Mucosa of stomach (tissue), 1 donor: ENCODE data around the gene C1orf116.

Experiments used
- H3K27me3 ChIP-seq: one replicate; pipeline ENCODE4 v1.7.0; 2013; ENCODE audit warnings: mild to moderate bottlenecking, low read length; ENCODE audit not compliant: control insufficient read depth, insufficient read depth
- H3K36me3 ChIP-seq: one replicate; pipeline ENCODE4 v1.7.0; 2013; ENCODE audit warnings: low read length; ENCODE audit not compliant: control insufficient read depth, insufficient read depth
- H3K4me1 ChIP-seq: one replicate; pipeline ENCODE4 v1.7.0; 2013; ENCODE audit warnings: mild to moderate bottlenecking, low read length; ENCODE audit not compliant: control insufficient read depth, insufficient read depth
- H3K4me3 ChIP-seq: one replicate; pipeline ENCODE4 v1.7.0; 2013; ENCODE audit warnings: low read length
- H3K9ac ChIP-seq: one replicate; pipeline ENCODE4 v1.7.0; 2013; ENCODE audit warnings: mild to moderate bottlenecking, low read length, moderate library complexity
- H3K9me3 ChIP-seq: one replicate; pipeline ENCODE4 v1.7.0; 2013; ENCODE audit warnings: mild to moderate bottlenecking, low read length, moderate library complexity; ENCODE audit not compliant: control insufficient read depth
- donor health status: Pancreatic carcinoma.

C1orf116 gene

DNA sequence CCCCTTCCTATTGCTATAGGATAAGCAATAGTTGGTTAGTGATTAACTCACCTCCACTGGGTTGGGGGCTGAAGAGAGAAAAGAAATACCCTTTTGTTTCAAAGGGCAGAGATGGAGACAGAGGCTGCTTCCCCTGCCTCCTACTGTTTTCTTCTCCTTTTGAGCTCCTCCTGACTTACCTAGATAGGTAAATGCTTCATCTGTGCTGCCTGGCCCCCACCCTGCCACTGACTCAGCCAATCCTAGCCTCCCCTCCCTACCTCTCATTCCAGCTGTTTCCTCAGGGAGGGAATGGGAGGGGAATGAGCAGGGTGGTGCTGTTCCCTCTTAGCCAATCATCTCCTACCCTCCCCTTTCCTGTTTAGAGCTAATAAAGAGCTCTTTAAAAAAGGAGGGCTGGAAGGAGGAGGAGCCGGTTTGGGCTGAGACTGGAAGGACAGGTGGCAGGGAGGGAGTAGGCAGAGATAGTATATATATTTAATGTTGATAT, at the start of gene C1orf116:
C1orf116 (minus strand) TSS at position 229 of the 490 bp plus-strand sequence. CDS start 5,158 bp downstream, outside the sequence.
- Histone ChIP-seq H3K36me3 (peaks cover 9% of the 10 kb centered on the region), H3K27me3 (no peaks in the 10 kb centered on the region), H3K4me1 (peaks cover 35% of the 10 kb centered on the region), H3K4me3 (peak within 1 kb of the TSS; percentile 64), H3K9ac (peak within 1 kb of the TSS; percentile 96), H3K9me3 (no peaks in the 10 kb centered on the region)

DNA sequence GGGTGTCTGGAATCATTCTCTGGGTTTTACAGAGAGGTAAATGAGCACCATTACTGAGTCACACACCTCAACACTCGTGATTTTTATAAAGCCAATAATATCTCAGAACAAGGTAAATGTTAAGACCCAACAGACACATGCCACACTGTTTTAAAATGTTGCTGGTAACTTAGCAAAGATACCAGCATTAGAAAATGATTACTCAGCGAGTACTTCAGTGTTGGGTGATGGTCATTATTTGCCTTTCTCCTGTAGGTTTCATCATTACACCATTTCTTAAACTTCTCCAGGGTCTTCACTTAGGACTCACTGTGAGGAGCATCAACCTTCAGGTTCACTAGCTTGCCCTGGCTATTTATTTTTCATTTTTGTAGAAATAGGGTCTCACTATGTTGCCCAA, 49.2 kb upstream of the C1orf116 start:
- H3K36me3 ChIP-seq, result no peaks in the 10 kb centered on the region
- H3K4me3 ChIP-seq, result no peak overlapping the region
- H3K27me3 ChIP-seq, result no peaks in the 10 kb centered on the region
- peaks cover 21% of the 10 kb centered on the region for H3K4me1 ChIP-seq
- H3K9me3 ChIP-seq, result no peaks in the 10 kb centered on the region
- H3K9ac ChIP-seq, result no peak overlapping the region

DNA sequence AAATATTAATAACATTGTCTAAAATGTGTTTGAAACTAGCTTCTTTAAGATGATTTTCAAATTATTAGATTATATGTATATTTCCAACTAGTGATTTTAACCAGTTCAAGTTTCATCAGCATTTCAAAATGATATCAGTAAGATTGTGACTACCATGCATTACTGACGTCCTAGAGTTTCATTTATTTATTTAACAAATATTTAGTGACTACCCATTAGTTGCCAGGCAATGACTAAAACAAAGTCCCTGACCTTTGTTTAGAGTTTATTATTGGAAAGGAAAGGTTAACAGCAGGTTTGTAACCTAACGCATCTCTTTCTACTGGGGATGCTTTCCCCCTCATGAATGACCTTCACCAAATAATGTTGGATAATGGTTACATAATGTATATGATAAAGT, 48.5 kb upstream of the C1orf116 start:
- H3K9me3 ChIP-seq, result no peaks in the 10 kb centered on the region
- peaks cover 21% of the 10 kb centered on the region for H3K4me1 ChIP-seq
- H3K4me3 ChIP-seq, result no peak overlapping the region
- H3K27me3 ChIP-seq, result no peaks in the 10 kb centered on the region
- H3K36me3 ChIP-seq, result no peaks in the 10 kb centered on the region
- H3K9ac ChIP-seq, result no peak overlapping the region

DNA sequence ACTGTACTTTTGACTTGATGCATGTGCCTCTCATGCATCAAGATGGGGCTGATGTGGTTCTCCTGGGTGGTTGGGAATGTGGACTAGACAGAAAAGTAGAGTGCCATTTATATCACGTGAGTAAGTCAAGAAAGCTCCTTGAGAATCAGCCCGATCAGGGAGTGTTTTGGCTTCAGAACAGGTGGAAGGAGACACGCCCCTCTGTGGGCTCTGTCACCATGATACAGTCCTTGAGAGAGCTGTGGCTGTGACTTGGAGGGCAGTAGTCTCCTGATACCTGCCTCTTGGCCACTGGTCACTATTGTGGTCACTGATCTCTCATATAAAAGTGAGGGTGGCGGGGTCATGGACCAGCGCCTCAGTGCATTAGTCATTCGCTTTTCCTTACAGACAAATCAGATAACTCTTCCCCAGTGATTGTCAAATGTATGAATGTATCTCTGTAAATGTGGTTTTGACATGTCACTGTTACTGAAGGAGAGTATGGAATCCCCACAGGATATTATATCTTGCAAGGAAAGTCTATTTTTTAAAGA, 47.2 kb upstream of the C1orf116 start:
- H3K36me3 ChIP-seq, result no peaks in the 10 kb centered on the region
- H3K27me3 ChIP-seq, result no peaks in the 10 kb centered on the region
- H3K9me3 ChIP-seq, result no peaks in the 10 kb centered on the region
- peaks cover 21% of the 10 kb centered on the region for H3K4me1 ChIP-seq
- H3K4me3 ChIP-seq, result no peak overlapping the region
- no peak overlapping the region for H3K9ac ChIP-seq

DNA sequence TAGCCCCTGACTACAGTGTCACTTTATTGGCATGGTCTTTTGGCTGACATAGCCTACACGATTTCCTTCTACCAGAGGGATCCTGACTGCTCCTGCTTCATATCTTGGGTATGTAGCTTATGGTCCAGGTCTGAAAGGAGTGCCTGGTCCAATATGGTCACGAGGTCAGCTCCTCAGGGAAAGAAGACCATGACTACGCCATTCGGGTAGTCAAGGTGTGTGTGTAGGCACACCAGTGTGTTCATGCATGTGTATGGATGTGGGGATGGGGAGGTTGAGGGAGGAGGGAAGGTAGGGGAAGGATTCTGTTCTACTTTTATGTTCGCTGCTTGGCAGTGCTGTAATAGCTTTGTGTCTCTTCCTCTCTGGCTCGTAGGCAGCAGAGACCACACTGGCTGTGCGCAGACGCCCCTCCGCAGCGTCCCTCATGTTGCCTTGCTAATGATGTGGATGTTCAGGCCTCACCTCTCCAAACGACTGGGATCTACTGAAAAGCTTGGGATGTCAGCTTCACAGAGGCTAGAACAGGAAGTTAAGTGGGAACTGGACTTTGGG, 46.1 kb upstream of the C1orf116 start:
- no peak overlapping the region for H3K4me3 ChIP-seq
- no peaks in the 10 kb centered on the region for H3K9me3 ChIP-seq
- H3K4me1 ChIP-seq, result peaks cover 21% of the 10 kb centered on the region
- H3K36me3 ChIP-seq, result no peaks in the 10 kb centered on the region
- no peak overlapping the region for H3K9ac ChIP-seq
- H3K27me3 ChIP-seq, result no peaks in the 10 kb centered on the region

DNA sequence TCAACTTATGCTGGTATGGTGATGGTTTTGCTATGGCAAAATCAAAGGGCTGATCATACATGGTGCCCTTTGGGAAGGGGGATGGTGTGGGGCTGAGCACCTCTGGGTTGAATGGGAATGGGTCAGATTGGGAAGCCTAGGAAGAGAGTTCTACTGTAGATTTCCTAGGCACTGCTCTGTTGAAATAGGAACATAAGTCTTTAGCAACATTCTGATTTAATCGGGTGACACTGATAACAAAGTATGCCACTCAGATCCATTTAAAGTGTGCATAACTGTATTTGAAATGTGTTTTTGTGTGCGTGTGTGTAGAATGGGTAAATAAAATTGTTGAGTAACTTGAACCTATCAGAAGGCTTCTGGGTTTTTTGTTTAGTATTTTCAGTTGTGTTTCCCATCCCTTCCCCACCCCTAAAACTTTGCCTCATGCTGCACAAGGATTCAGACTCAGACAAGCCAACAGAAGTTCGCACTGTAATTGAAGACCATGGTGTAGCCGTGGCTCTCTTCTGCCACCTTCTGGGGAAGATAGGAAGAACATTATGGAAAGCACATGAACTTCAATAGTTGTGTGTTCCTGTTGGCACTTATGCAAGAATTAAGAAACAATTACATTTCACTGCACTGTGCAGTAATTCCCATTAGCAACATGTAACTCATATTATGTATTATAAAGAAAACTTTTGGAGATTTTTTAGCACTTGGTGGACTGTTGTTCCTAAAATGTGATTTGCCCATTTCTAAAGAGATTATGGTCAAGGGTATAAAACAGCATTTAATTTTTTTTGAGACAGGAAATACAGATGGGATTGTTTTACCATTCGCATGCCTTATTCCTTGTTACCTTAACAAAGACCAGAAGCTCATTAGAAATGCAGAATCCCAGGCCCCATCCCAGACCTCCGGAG, 45.2 kb upstream of the C1orf116 start:
- Histone ChIP-seq H3K4me3 (no peak overlapping the region), H3K9me3 (no peaks in the 10 kb centered on the region), H3K4me1 (peaks cover 21% of the 10 kb centered on the region), H3K27me3 (no peaks in the 10 kb centered on the region), H3K36me3 (no peaks in the 10 kb centered on the region), H3K9ac (no peak overlapping the region)

DNA sequence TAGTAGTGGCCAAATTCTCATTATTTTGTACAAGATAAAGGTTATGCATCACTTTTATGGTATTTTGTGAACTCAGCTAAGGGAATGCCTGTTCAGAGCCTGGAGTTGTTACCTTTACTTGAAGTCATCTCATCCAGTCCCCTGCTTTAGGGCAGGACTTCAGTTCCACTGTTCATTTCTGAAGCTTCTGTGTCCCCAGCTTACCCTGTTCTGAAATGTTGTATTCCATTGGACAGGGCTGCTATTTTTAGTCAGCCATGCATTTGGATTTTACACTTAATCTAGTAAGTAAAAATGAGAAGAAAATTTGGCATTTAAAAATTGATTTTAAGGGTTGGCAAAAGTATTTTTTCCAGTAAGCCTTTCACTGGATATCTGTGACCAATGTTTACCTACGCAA, 44.5 kb upstream of the C1orf116 start:
- Histone ChIP-seq H3K4me1 (peaks cover 21% of the 10 kb centered on the region), H3K4me3 (no peak overlapping the region), H3K9ac (no peak overlapping the region), H3K27me3 (no peaks in the 10 kb centered on the region), H3K9me3 (no peaks in the 10 kb centered on the region), H3K36me3 (no peaks in the 10 kb centered on the region)

DNA sequence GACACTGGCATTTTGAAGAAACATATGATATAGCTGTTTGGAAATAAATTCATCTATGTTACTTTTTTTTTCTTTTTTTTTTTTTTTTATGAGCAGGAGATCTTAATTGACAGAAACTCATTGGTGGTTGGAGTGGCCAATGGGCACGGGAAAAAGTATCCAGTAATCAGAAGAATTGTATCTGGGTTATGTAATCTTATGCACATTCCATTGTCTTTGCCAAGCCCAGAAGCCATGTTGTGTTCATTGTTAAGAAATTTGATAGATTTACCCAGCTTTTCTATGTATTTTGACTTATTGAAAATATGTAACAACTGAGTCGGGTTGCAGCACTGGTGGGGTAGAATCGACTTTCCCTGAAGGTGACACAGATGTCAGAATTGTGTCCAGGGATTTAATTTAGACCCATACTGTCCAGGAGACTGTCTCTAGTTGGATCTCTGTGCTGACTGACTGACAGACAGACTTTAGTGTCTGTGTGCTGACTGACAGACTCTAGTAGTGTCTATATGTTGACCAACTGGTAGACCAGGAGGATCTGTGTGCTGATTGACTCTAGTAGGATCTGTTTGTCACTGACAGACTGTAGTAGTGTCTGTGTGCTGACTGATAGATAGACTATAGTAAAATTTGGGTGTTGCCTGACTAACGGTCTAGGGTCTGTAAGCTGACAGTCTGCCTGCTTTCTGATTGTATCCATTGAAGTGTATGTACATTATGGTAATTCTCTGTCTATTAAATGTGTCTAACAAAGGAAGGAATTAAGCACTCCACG, 43.8 kb upstream of the C1orf116 start:
- H3K36me3 ChIP-seq, result no peaks in the 10 kb centered on the region
- H3K4me1 ChIP-seq, result peaks cover 18% of the 10 kb centered on the region
- no peaks in the 10 kb centered on the region for H3K9me3 ChIP-seq
- H3K9ac ChIP-seq, result no peak overlapping the region
- no peaks in the 10 kb centered on the region for H3K27me3 ChIP-seq
- no peak overlapping the region for H3K4me3 ChIP-seq

DNA sequence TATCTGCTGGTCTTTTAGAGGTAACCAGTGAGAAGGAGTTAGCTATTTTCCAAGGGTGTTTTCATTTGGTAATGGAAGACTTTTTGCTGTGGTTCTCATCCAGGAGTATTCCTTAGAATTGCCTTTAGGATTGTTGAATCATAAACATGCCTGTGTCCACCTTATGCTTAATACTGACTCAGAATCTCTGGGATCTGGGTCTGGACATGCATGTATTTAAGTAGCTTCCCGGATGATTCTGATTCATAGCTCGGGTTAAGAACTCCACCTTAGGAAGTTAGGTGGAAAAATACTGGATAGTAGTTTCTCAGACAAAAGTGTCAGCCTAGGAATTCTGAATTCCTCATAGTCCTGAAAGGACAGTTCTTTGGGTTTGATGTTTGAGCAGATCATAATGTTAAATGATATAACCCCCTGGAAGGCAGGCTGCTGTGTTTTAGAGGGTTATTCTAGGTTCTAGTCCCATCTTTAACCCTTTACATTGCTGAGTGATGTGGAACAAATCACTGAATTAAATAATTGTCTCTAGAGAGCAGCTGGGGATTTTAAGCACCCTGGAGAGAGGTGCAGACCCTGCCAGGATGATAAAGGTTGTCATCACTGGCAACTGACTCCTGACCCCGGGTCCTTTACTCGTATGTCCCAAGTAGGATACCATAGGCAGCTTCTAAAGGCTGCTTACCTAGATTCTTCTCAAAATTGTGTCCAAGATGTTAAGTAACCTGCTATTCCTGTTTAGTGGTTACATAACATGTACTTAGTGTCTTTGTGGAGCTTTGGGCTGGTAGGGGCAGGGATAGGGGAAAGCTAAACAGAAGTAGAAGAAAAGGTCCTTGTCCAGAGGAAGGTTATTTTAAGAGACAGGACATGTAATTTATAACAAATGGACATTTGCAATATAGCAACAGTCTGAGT, 41.6 kb upstream of the C1orf116 start:
- no peaks in the 10 kb centered on the region for H3K36me3 ChIP-seq
- H3K4me1 ChIP-seq, result peaks cover 6% of the 10 kb centered on the region
- no peak overlapping the region for H3K9ac ChIP-seq
- H3K4me3 ChIP-seq, result no peak overlapping the region
- no peaks in the 10 kb centered on the region for H3K27me3 ChIP-seq
- no peaks in the 10 kb centered on the region for H3K9me3 ChIP-seq

DNA sequence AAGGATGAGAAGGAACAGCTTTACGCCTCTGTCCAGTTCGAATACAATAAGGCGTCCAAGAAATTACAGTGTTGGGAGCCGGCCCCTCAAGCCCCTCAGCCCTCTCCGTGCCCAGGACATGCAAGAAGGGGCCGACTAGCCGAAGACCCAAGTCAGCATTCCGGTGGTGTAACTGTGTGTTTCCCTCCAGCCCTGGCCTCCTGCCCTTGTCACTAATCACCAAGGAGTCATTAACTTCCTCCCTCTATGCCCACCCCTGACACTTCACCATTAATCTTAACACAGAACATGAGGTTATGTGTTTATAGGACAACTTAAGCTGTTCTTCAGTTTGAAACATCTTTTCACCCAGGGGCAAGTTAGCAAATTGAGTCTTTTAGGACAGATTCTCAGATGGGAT, 39.7 kb upstream of the C1orf116 start:
- Histone ChIP-seq H3K36me3 (no peaks in the 10 kb centered on the region), H3K27me3 (no peaks in the 10 kb centered on the region), H3K4me1 (peaks cover 15% of the 10 kb centered on the region), H3K9ac (no peak overlapping the region), H3K4me3 (no peak overlapping the region), H3K9me3 (no peaks in the 10 kb centered on the region)

DNA sequence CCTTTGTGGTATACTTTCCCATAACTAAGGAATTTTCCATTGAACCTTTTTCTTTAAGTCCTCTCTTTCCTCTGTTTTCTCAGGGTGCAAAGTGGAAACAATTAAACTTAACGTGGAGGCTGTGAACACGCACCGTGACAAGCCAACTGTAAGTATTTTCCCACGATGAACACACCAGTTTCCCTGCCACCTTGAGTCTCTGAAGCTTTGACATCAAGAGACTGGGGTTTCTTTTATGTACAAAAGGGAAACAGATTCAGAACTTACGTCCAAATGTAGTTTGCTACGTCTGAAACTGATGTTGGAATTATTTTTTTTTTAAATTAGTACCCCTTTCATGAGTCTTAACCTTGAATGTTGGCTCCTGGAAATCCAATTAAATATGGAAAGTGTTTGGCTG, 38.9 kb upstream of the C1orf116 start:
- no peaks in the 10 kb centered on the region for H3K9me3 ChIP-seq
- H3K4me1 ChIP-seq, result peaks cover 18% of the 10 kb centered on the region
- H3K36me3 ChIP-seq, result no peaks in the 10 kb centered on the region
- H3K9ac ChIP-seq, result no peak overlapping the region
- H3K4me3 ChIP-seq, result no peak overlapping the region
- H3K27me3 ChIP-seq, result no peaks in the 10 kb centered on the region
